Tibial artery (tissue), 4 donors: ENCODE measurements around the gene TBC1D2B.
"Not testable (repeated sequence)": the region's sequence is repeated elsewhere in the genome, so short reads cannot be mapped to it uniquely, and the experiment has no call there.

Source experiments
- DNase-seq, 2 donors: peaks; one replicate each; pipeline ENCODE4 v3.0.0-alpha.2; 2019
- H3K27ac ChIP-seq, 2 donors: fragments of 200-600 bp; sonication (generic) in 1 of 2; 1 replicate in 1 of 2; 2 replicates in 1 of 2; pipeline ENCODE4 v1.5.1; 2018 to 2019; ENCODE audit warnings: mild to moderate bottlenecking in 1 of 2
- H3K27me3 ChIP-seq, 2 donors: fragments of 200-600 bp; sonication (generic) in 1 of 2; one replicate each; pipeline versions ENCODE4 v1.5.1 to v1.6.0; 2016 to 2019
- H3K36me3 ChIP-seq, 3 donors: fragments of 200-600 bp; sonication (generic) in 2 of 3; one replicate each; pipeline ENCODE4 v1.5.1; 2016 to 2019; ENCODE audit warnings: mild to moderate bottlenecking in 2 of 3
- H3K4me1 ChIP-seq, 4 donors: fragments of 200-600 bp; sonication (generic) in 2 of 4; 1 replicate in 3 of 4; 2 replicates in 1 of 4; pipeline ENCODE4 v1.5.1; 2016 to 2019
- H3K4me3 ChIP-seq, 2 donors: fragments of 200-600 bp; sonication (generic) in 1 of 2; 1 replicate in 1 of 2; 2 replicates in 1 of 2; pipeline ENCODE4 v1.5.1; 2018 to 2019; ENCODE audit warnings: mild to moderate bottlenecking in 2 of 2
- H3K9me3 ChIP-seq, 3 donors: fragments of 200-600 bp; sonication (generic) in 1 of 3; one replicate each; pipeline ENCODE4 v1.5.1; 2016 to 2019
- intact Hi-C: fragments of 100-400 bp; cut with DNase I; formaldehyde crosslinking; loops from one replicate; pipeline ENCODE4 v1.15.0; 2023; ENCODE audit warnings: low total_unique reads
- TF ChIP-seq, protein P1 (sequence below), 2 experiments: fragments of 200-600 bp in 1 of 2; fragments of 450-650 bp in 1 of 2; IDR thresholded peaks; one replicate each; pipeline ENCODE4 v1.5.1; 2017 to 2019; ENCODE audit warnings: antibody characterized with exemption in 2 of 2, mild to moderate bottlenecking in 1 of 2, moderate library complexity in 1 of 2

The TBC1D2B gene

DNA sequence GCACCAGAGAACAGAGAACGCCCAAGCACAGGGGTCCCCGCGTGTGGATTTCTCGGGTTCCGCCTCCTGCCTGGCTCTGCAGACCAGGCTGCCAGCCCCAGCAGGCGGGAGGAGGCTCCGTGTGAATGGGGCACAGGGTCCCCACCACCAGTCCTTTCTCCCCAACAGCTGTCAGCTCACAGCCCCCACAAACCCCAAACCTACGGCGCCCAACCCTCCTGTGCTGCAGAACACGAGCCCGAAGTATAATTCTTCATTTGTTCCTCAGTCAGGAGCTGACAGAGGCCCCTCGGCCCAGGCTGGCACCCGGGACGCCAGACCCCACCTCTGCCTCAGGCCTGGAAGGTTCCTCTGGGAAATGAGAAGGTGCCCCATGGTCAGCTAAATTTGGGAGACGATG, 78.0 kb downstream of the TBC1D2B start:
- Histone ChIP-seq H3K27ac (no peak overlapping the region), H3K4me3 (no peak overlapping the region), H3K4me1 (peaks cover 0 to 43% (median 20%) of the 10 kb centered on the region in 4 donors), H3K36me3 (peaks cover 49 to 72% (median 72%) of the 10 kb centered on the region in 3 donors), H3K9me3 (no peaks in the 10 kb centered on the region), H3K27me3 (no peaks in the 10 kb centered on the region)
- TF ChIP-seq, protein P1, sequence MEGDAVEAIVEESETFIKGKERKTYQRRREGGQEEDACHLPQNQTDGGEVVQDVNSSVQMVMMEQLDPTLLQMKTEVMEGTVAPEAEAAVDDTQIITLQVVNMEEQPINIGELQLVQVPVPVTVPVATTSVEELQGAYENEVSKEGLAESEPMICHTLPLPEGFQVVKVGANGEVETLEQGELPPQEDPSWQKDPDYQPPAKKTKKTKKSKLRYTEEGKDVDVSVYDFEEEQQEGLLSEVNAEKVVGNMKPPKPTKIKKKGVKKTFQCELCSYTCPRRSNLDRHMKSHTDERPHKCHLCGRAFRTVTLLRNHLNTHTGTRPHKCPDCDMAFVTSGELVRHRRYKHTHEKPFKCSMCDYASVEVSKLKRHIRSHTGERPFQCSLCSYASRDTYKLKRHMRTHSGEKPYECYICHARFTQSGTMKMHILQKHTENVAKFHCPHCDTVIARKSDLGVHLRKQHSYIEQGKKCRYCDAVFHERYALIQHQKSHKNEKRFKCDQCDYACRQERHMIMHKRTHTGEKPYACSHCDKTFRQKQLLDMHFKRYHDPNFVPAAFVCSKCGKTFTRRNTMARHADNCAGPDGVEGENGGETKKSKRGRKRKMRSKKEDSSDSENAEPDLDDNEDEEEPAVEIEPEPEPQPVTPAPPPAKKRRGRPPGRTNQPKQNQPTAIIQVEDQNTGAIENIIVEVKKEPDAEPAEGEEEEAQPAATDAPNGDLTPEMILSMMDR (IDR thresholded peaks at IDR 0.05), result no peak
- DNase-seq, result peak in 1 of 2 donors; percentile 50
- intact Hi-C loops, result no loop called here

DNA sequence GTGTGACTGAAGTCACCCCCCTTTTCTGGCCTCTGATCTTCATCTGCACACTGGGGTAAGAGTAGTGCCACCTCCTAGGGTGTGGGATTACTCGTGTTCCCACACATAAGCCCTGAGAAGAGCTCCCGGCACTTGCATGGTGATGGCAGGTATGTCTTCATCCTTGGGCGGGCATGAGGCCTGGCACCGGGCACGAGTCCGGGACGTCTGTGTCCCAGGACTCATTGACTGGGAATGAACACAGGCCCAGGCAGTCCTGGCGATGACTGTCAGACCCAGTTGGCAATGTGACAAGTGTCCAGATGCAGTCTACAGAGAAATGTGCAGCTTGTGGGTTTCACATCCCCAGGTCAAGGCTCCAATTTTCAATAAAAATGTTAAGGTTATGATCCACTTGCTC, 78.9 kb downstream of the TBC1D2B start:
- intact Hi-C loops, result no loop called here
- Histone ChIP-seq H3K36me3 (peaks cover 48 to 69% (median 69%) of the 10 kb centered on the region in 3 donors), H3K27me3 (no peaks in the 10 kb centered on the region), H3K4me3 (no peak overlapping the region), H3K9me3 (no peaks in the 10 kb centered on the region), H3K4me1 (peaks cover 4 to 42% (median 17%) of the 10 kb centered on the region in 4 donors), H3K27ac (no peak overlapping the region)
- DNase-seq, result peak in 1 of 2 donors; percentile 51
- TF ChIP-seq, protein P1 (IDR thresholded peaks at IDR 0.05), result no peak

DNA sequence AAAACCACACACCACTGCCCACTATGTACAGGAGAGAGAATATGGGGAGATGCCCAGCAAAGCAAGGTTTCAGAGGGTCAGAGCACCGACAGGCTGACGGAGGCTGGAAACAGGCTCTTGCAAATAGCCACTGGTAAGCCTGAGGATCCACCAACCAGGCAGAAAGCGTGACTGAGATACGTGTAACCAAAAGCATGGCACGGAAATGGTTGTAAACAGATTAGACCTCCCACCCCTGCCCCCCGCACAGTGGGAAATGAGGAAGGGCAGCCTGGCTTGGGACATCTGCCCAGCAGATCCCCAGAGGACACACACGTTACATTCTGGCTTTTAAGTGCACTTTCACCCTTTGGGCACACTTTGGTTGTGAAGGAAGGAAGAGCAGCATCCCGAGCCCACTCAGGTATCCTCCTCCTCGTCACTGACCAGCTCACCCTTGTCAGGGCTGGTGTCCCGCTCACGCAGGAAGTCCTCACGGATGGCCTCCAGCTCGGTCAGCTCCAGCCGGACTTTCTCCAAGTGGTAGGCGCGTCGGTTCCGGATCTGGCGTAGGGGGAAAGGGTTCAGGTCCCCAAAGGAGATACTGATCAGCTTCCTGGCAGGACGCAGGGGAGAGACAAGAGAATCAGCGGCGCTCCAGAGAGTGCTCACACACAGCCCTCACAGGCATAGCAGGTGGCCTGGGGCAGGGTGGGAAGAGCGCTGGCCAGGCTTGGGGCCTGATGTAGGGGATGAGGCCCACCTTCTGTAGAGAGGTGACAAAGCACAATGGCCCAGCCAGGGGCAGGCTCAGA, 79.6 kb downstream of the TBC1D2B start:
- H3K4me3 ChIP-seq, intact Hi-C loops, H3K27me3 ChIP-seq, H3K9me3 ChIP-seq, H3K27ac ChIP-seq: not testable (repeated sequence)
- peak in 1 of 2 donors; percentile 56 for DNase-seq
- peaks cover 9 to 42% (median 21%) of the 10 kb centered on the region in 4 donors for H3K4me1 ChIP-seq
- H3K36me3 ChIP-seq, result peaks cover 42 to 63% (median 63%) of the 10 kb centered on the region in 3 donors

DNA sequence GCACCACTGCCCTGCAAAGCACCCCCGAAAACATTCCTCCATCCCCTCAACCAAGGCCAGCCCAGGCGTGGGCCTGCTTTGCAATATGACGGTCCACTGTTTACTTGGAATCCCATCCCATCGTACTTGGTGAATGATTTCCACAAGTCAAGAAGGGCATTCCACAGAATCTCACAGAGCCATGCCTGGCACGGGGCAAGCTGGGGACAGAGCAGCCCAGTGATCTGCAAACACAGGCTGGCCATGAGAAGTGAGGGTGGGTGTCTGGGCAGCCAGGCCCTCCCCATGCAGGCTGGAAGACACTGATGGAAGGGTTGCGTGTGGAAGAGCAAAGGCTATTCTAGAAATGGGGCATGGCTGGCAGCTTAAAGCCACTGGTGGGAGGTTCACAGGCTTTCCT, 80.3 kb downstream of the TBC1D2B start:
- H3K4me3 ChIP-seq, H3K9me3 ChIP-seq, H3K27ac ChIP-seq, DNase-seq, H3K27me3 ChIP-seq, intact Hi-C loops: not testable (repeated sequence)
- peaks cover 35 to 55% (median 55%) of the 10 kb centered on the region in 3 donors for H3K36me3 ChIP-seq
- H3K4me1 ChIP-seq, result peaks cover 9 to 46% (median 27%) of the 10 kb centered on the region in 4 donors

DNA sequence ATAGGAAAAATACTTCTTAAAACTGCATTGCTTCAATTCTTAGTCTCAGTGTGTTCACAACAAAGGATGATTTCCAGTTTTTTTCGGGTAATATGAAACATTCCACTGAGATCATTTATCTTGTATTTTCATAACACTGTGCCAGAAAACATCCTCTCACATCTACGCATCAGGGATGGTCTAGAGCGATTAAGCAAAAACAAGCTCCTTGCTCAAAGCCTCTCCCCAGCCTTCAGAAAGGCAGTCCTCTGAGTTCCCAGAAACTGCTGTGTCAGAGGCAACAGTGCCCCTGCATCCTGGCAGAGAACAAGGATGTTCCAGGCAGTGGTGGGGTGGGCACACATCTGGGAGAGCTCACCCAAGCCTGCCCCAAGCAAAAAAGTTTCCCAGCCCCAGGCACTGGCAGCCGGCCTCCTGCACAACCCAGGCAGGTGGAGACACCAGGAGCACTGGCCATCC, 80.8 kb downstream of the TBC1D2B start:
- peak in 1 of 2 donors; percentile 67 for DNase-seq
- H3K9me3 ChIP-seq, H3K27ac ChIP-seq, intact Hi-C loops, H3K27me3 ChIP-seq, H3K4me3 ChIP-seq: not testable (repeated sequence)
- peaks cover 9 to 51% (median 31%) of the 10 kb centered on the region in 4 donors for H3K4me1 ChIP-seq
- peaks cover 30 to 51% (median 50%) of the 10 kb centered on the region in 3 donors for H3K36me3 ChIP-seq

DNA sequence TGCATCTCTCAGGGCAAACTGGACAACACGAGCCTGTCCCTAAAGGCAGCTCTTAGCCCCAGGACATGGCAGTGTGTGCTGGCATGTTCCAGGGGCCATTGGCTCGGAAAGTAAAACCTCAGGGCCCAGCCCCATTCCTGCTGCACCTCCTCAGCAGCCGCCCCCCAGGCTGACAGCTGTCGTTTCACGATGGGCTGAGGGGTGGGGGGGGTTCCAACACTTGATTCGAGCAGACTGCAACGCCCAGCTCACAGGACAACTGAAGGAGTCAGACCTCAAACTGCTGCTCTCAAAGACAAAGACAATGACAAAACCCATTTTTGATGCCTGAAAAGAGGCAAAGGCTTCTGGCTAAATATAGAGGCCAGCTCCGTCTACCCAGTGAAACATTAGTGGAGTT, 81.3 kb downstream of the TBC1D2B start:
- H3K27ac ChIP-seq, H3K4me3 ChIP-seq, H3K27me3 ChIP-seq, H3K9me3 ChIP-seq, intact Hi-C loops: not testable (repeated sequence)
- Histone ChIP-seq H3K36me3 (peaks cover 25 to 45% (median 45%) of the 10 kb centered on the region in 3 donors), H3K4me1 (peaks cover 9 to 56% (median 36%) of the 10 kb centered on the region in 4 donors)
- peak in 1 of 2 donors; percentile 51 for DNase-seq

DNA sequence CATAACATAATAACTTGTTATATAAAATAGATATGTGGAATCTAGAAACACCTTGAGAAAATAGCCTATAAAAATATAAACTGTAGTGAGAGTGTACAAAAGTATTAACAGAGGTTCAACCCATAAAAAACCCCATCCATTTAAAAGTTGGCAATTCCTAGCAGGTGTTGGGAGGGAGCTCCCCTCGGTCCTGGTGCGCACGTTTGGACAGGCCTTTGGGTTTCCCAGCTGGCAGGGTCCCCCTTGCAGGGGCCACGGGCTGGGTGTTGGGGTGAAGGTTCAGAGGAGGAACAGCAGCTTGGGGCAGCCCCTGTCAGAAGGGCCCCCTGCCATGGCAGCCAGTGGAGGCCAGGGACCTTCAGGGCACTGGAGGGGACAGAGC, 82.0 kb downstream of the TBC1D2B start:
- DNase-seq, H3K9me3 ChIP-seq, H3K27me3 ChIP-seq, intact Hi-C loops, H3K4me3 ChIP-seq: not testable (repeated sequence)
- H3K4me1 ChIP-seq, result peaks cover 9 to 63% (median 43%) of the 10 kb centered on the region in 4 donors
- peak overlapping the region; percentile 75 to 80 for H3K27ac ChIP-seq
- peaks cover 22 to 38% (median 38%) of the 10 kb centered on the region in 3 donors for H3K36me3 ChIP-seq

DNA sequence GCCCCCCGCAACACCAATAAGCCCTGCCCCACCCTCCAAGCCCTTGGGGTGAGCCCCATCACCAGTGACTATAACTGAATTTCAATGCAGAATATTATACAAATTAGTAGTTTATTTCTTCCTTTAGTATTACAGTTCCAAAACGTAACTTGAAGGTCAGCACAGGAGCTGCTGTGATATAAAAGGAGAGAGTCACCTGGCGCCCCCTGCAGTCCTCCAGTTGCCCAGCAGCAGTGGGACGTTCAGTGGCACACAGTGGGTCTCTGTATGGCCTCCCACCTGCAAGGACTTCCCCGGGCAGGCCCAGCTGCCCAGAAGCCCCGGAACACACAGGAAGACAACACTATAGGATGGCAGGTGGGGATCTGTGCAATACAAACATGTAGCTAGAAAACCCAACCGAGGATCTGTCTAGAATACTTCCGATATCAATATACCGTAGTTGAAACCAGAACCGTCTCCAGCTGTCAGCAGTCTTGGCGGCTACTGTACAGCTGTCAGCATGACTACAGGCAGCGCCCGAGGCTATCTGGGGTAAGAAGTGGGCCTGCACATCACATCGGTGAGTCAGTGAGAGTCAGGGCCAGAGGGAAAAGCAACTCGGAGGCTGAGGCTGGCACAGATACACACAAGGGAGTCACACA, 82.5 kb downstream of the TBC1D2B start:
- Histone ChIP-seq H3K27ac (peak overlapping the region; percentile 75 to 80), H3K36me3 (peaks cover 22 to 33% (median 33%) of the 10 kb centered on the region in 3 donors), H3K4me1 (peaks cover 9 to 68% (median 46%) of the 10 kb centered on the region in 4 donors)
- DNase-seq, H3K4me3 ChIP-seq, H3K27me3 ChIP-seq, H3K9me3 ChIP-seq: not testable (repeated sequence)
- intact Hi-C loops, result loop anchor here (5.0 kb wide), 2 partner anchors 82 to 152 kb away; partner anchors contain the start of genes IDH3A and TBC1D2B

DNA sequence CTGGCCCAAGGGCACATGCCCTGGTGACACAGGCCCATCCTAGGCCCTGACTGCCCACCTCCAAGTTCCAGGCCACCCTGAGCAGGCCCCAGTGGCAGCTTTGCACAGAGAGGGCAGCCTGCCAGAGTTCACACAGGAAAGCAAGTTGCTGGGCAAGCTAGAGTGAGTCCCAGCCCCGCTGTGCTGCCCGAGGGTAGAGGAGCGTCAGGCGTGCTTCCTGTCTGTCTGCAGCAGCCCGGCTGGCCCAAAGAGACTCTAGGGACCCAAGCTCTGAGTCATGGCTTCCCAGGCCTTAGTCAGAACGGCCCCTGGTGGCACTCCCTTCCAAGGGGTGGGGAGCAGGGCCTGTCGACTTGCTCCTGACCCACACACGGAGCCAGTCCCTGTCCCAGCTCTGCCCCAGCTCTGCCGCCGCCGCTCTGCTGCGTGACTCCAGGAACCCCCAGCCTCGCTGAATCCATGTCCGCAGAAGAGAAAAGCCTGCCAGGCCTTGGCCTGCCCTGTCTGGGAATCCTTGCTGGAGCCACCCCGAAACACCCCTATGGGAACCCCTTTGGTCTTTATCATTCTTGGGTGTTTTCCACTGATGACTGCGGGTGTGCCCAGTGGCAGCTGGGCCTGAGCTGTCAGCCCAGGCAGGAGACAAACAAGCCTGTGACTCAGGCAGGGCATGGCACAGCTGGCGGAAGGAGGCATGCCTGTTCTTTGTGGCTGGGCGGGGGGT, 83.4 kb downstream of the TBC1D2B start:
- Histone ChIP-seq H3K27ac (peak overlapping the region; percentile 75 to 80), H3K36me3 (peaks cover 17 to 25% (median 24%) of the 10 kb centered on the region in 3 donors), H3K4me3 (peak overlapping the region in 1 of 2 donors; percentile 16), H3K4me1 (peaks cover 9 to 72% (median 47%) of the 10 kb centered on the region in 4 donors)
- DNase-seq, result peak; percentile 92 to 97
- intact Hi-C loops, result loop anchor here (5.0 kb wide), 2 partner anchors 83 to 153 kb away; partner anchors contain the start of genes IDH3A and TBC1D2B
- not testable (repeated sequence) for H3K27me3 ChIP-seq, H3K9me3 ChIP-seq
